Stimulated activated CD8-positive, alpha-beta memory T cell treated with anti-CD3 and anti-CD28 coated beads, Interleukin-2, amount 100 ng/mL, for 1 hour (primary cell): ENCODE measurements around the gene COL21A1.

ENCODE experiments used
- DNase-seq, 2 donors: peaks; one replicate each; pipeline ENCODE4 v3.0.0-alpha.2; 2020; ENCODE audit warnings: low read depth in 2 of 2

The COL21A1 gene

DNA sequence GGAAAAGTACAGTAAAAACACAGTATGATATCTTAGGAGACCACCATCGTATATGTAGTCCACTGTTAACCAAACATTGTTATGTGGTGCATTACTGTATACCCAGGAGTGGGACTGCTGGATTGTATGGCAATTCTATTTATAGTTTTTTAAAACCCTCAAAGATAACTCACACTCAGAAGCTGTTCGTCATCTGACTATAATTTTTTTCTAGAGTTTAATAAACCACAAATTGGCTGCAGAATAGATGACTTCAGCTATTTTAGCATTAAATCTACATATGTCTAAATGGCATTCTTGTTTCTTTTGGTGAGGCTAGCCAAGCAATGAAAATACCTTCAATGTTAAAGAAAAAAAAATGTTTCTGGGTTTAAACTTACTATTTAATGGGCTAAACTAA lies 237.7 kb downstream of the COL21A1 start:
- DNase-seq, result no peak
